ENCODE results near the gene SNX8. TPM values are rescaled to one million over a fixed set of nuclear protein-coding genes. Genes with fewer than 3 reads are reported as not detected.

Gene SNX8
- total and polyA plus RNA-seq, 4 donors: 24.6 to 54.6 (median 45.8) TPM

GRCh38 chr7:2242541-2243429, 71.5 kb downstream of the SNX8 start:
- ATAC-seq (ENCODE audit: insufficient read depth, low FRiP score) (no peak), DNase-seq (no peak)
- no peak for TF ChIP-seq CTCF (IDR thresholded peaks at IDR 0.05; ENCODE audit: control extremely low read depth, extremely low read depth)
- Histone ChIP-seq H3K27me3 (ENCODE audit: control insufficient read depth in 3 of 3, insufficient read depth in 3 of 3, low read length in 2 of 3) (no peaks in the 10 kb centered on the region), H3K9ac (ENCODE audit: insufficient read depth in 1 of 2, low read length in 2 of 2) (peak overlapping the region in 1 of 2 donors; percentile 68), H3K27ac (ENCODE audit: low read depth in 1 of 2, low read length in 1 of 2) (no peak overlapping the region), H3K36me3 (ENCODE audit: control insufficient read depth in 4 of 4, insufficient read depth in 4 of 4, low read length in 4 of 4) (peaks cover 6 to 15% (median 11%) of the 10 kb centered on the region in 4 donors), H3K4me1 (ENCODE audit: control insufficient read depth in 5 of 5, insufficient read depth in 5 of 5, low read length in 5 of 5) (peaks cover 0 to 22% (median 3%) of the 10 kb centered on the region in 5 donors), H3K9me3 (ENCODE audit: control insufficient read depth in 4 of 4, insufficient read depth in 3 of 4, low read length in 3 of 4) (no peaks in the 10 kb centered on the region), H3K4me3 (peak overlapping the region; percentile 95)
- WGBS, 2 donors: 13 to 34% methylated on average over 21 of the region's 21 CpGs

GRCh38 chr7:2241580-2242540, 72.4 kb downstream of the SNX8 start, which contains the start of the genes MRM2 and NUDT1:
TSS of gene MRM2 (minus strand) at chr7:2242205. CDS start at chr7:2242169, 36 bp downstream.
TSS of gene NUDT1 (plus strand) at chr7:2242226. CDS start at chr7:2244575, 2,349 bp downstream.
- H3K27me3 ChIP-seq (ENCODE audit: control insufficient read depth in 3 of 3, insufficient read depth in 3 of 3, low read length in 2 of 3): no peaks in the 10 kb centered on the region
- peak within 1 kb of the TSS; percentile 49 to 68 for H3K9ac ChIP-seq (ENCODE audit: insufficient read depth in 1 of 2, low read length in 2 of 2)
- H3K9me3 ChIP-seq (ENCODE audit: control insufficient read depth in 4 of 4, insufficient read depth in 3 of 4, low read length in 3 of 4): no peaks in the 10 kb centered on the region
- ATAC-seq (ENCODE audit: insufficient read depth, low FRiP score) (peak; percentile 82), DNase-seq (peak; percentile 78 to 87 (median 83))
- 1% methylated on average over 69 to 81 of the region's 81 CpGs for WGBS, 2 donors
- H3K27ac ChIP-seq (ENCODE audit: low read depth in 1 of 2, low read length in 1 of 2): peak within 1 kb of the TSS; percentile 55 to 85
- no peak for TF ChIP-seq CTCF (IDR thresholded peaks at IDR 0.05; ENCODE audit: control extremely low read depth, extremely low read depth)
- peak within 1 kb of the TSS; percentile 95 for H3K4me3 ChIP-seq
- peaks cover 6 to 19% (median 15%) of the 10 kb centered on the region in 4 donors for H3K36me3 ChIP-seq (ENCODE audit: control insufficient read depth in 4 of 4, insufficient read depth in 4 of 4, low read length in 4 of 4)
- H3K4me1 ChIP-seq (ENCODE audit: control insufficient read depth in 5 of 5, insufficient read depth in 5 of 5, low read length in 5 of 5): peaks cover 0 to 22% (median 3%) of the 10 kb centered on the region in 5 donors

GRCh38 chr7:2239242-2239641, 75.0 kb downstream of the SNX8 start:
- no peaks in the 10 kb centered on the region for H3K27me3 ChIP-seq (ENCODE audit: control insufficient read depth in 3 of 3, insufficient read depth in 3 of 3, low read length in 2 of 3)
- WGBS, 2 donors: 97 to 100% methylated on average over 17 of the region's 17 CpGs
- H3K9ac ChIP-seq (ENCODE audit: insufficient read depth in 1 of 2, low read length in 2 of 2): no peak overlapping the region
- H3K4me1 ChIP-seq (ENCODE audit: control insufficient read depth in 5 of 5, insufficient read depth in 5 of 5, low read length in 5 of 5): peaks cover 0 to 18% (median 3%) of the 10 kb centered on the region in 5 donors
- H3K27ac ChIP-seq (ENCODE audit: low read depth in 1 of 2, low read length in 1 of 2): no peak overlapping the region
- no peaks in the 10 kb centered on the region for H3K9me3 ChIP-seq (ENCODE audit: control insufficient read depth in 4 of 4, insufficient read depth in 3 of 4, low read length in 3 of 4)
- TF ChIP-seq CTCF (IDR thresholded peaks at IDR 0.05; ENCODE audit: control extremely low read depth, extremely low read depth): no peak
- H3K36me3 ChIP-seq (ENCODE audit: control insufficient read depth in 4 of 4, insufficient read depth in 4 of 4, low read length in 4 of 4): peaks cover 6 to 27% (median 19%) of the 10 kb centered on the region in 4 donors
- no peak for DNase-seq
- no peak overlapping the region for H3K4me3 ChIP-seq
- no peak for ATAC-seq (ENCODE audit: insufficient read depth, low FRiP score)

All from lung (tissue), 12 donors.